A673 (cell line): ENCODE data around the gene IL6R.

ENCODE experiments used
- CTCF ChIP-seq: fragments of 300-800, 200-600 bp; sonication (generic); conservative IDR thresholded peaks from 2 replicates; pipeline ENCODE4 v1.5.1; 2017; ENCODE audit warnings: low read depth, mild to moderate bottlenecking, antibody characterized with exemption, low read length, moderate library complexity, mixed read lengths
- EZH2 ChIP-seq: fragments of 200-600 bp; sonication (generic); IDR thresholded peaks from 2 replicates; pipeline ENCODE4 v1.6.1; 2017; ENCODE audit warnings: borderline replicate concordance, low read depth, mild to moderate bottlenecking, mixed read lengths, antibody characterized with exemption, low read length; ENCODE audit not compliant: poor library complexity, severe bottlenecking

DNA sequence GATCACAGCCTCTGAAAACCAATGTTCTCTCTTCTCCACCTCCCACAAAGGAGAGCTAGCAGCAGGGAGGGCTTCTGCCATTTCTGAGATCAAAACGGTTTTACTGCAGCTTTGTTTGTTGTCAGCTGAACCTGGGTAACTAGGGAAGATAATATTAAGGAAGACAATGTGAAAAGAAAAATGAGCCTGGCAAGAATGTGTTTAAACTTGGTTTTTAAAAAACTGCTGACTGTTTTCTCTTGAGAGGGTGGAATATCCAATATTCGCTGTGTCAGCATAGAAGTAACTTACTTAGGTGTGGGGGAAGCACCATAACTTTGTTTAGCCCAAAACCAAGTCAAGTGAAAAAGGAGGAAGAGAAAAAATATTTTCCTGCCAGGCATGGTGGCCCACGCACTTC, 61.1 kb downstream of the IL6R start:
- TF ChIP-seq CTCF: no peak
- no peak for TF ChIP-seq EZH2
